PC-9 (cell line): Measurements from ENCODE around the gene COL27A1.

Experiments used
- CTCF ChIP-seq: fragments of 200-600 bp; sonication (generic); conservative IDR thresholded peaks from 2 replicates; pipeline ENCODE4 v1.6.1; 2017; ENCODE audit warnings: mixed run types, antibody characterized with exemption, mild to moderate bottlenecking, moderate library complexity
- EZH2 ChIP-seq: fragments of 200-600 bp; sonication (generic); IDR thresholded peaks from 2 replicates; pipeline ENCODE4 v1.8.0; 2017; ENCODE audit warnings: antibody characterized with exemption, low read depth

- TF ChIP-seq CTCF: no peak
- no peak for TF ChIP-seq EZH2
Observed at GRCh38 chr9:114284316-114285060, 129.2 kb downstream of the COL27A1 start.
